HG02970 (cell line): ENCODE data around the gene LAMB3.
A peak's percentile ranks its signal among the peaks of the same experiment; 100 is the strongest.

ENCODE experiments used
- ATAC-seq: cut with Tn5 transposase; IDR thresholded peaks from one replicate; pipeline ENCODE4 v1.9.1; 2021; ENCODE audit warnings: mild to moderate bottlenecking, moderate library complexity, moderate number of reproducible peaks; ENCODE audit not compliant: unreplicated experiment, low FRiP score

LAMB3 gene

DNA sequence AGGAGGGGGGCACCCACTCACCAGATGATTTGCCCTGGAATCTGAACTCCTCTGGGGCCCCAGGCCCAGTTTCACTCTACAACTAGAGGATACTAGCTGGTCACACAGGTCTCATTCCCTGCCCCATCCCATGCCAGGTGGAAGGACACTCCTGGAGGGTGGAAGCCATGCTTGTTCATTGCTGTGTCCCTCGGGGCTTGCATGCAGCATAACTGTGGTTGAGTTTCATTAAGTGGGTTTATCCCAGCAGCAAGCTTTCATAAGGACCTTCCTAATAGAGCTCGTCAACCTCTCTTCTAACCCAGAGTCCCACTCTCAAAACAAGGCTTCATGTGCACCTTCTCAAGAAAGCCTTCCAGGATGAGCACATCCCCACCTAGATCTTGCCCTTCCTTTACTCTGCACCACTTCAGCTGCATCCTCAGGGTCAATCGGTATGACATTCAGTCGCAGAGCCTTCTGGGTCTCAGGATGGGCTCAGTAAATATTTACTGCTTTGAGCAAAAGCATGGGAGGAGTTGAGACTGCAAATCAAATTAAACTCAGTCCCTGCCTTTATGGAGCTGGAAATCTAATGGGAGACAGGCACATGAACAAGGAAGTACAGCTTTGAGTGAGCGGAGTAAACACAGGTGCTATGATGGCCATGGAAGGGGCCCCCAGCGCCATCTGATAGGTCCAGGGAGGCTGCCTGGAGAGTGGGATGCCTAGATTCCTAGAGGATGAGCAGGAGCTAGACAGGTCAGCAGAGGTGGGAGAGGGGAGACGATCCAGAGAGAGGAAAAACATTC lies 32.3 kb downstream of the LAMB3 start:
- no peak for ATAC-seq

DNA sequence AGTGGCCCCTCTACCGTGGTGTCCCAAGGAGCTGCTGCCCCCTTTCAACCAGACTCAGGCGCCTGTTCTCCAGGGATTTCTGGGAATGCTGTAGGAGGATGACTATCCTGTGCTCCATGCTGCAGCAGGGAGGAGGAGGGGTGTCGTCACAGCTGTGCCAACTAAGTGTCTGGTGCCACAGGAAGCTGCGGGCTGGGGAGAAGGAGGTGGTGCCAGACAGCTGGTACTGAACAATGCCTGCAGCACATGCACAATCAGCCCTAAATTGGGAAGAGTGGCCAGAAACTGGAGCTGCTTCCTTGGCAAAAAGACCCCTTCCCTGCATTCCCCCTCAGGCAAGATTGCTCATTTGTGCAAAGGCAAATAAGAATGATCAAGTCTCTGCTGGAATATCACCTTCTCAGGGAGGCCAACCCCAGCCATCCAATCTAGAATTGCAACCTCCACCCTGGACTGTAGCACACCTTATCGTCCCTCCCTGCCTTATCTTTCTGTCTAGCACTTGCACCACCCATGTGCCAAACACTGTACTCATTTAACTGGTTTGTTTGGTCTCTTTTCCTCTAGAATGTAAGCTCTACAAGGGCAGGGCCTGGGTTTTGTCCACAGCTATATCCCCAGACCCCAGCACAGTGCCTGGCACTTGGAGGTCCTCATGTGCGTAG lies 33.3 kb downstream of the LAMB3 start:
- ATAC-seq, result no peak

DNA sequence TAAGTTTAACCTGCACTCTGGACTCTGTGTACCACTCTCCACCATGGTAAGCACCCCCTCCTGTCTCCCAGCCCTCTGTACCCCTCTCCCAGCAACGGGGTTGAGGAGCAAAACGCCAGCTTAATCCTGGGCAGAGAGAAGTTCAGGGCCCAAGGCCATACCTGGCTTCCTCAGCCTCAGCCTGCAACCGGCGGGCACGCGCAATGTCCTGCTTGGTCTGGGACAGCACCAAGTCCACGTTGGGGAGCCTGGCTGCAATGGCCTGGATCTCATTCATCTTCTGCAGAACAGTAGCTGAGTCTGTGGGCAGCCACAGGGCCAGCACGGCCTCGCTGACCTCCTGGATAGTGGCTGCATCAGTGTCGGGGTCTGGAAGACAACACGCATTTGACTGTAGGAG lies 33.9 kb downstream of the LAMB3 start:
- no peak for ATAC-seq

DNA sequence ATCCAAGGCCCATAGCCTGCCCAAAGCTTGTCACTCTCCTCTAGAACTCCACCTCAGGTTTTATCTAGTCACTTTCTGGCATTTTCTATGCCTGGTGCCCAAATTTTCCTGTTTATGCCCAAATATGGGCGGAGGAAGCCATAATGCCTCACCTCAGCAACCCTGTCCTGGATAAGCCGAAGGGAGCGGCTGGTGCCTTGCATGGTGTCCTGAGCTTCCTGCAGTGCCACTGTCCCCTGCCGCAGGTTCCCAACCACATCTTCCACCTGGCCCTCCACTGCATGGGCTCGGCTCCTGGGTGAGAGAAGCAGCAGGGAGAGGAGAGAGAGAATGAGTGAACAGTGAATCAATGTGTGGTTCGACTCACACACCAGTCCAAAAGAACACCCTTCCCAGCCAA lies 34.5 kb downstream of the LAMB3 start:
- ATAC-seq, result no peak

DNA sequence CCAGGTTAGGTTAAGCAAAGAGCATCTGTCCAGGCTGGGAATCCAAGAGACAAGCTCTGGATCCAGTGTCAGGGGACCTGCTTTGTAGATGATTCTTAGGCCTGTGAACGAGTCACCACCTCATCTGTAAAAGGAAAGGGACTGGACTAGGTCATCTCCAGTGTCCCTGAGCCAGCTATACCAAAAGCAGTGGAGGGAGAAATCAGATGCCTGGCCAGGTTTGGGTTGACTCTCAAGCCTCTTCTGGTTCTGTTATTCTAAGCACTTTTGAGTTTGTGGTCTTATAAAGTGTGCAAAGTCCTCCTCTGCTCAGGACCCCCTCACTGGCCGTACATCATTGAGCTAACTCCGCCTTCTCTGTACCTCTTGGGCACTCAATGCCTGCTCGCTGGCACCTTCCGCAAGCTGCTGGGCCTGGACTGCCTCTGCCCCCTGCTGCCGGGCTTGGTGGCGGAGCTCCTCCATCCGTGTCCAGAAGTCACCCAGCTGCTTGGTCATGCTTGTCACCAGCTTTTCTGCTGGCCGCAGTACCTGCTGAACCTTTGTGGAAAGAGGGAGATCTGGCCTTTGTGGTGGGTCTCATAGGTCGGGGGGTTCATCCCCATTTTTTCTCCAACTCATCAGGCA lies 35.1 kb downstream of the LAMB3 start:
- ATAC-seq, result no peak

DNA sequence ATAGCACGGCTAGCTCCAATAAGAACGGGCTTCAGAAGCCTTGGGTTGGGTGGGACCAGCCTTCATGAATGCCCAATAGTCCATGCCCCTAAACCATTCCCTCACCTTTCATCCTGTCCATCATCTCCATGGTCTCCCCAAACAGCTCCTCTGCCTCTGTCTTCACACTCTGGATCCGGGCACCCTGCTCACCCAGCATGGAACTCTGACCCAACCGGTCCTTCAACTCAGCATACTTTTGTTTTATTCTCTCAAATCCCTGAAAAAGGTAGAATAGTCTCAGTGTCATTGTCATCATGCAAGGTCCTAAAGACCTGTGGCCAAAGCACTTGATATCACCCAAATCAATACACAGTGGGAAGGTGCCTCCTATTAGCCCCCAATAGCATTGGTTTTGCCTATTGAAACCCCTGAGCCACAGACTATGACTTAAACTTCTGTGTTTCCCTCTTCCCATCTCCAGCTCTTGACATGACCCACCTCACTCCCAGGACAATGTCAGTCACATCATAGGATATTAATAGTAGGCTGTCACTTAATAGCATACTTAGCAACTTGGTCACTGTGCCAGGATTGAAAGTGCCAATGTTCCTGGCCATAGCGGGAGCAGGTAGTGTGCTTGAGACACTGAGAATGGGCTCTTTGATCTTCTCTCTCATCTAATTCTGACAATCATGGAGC lies 35.7 kb downstream of the LAMB3 start:
- no peak for ATAC-seq

DNA sequence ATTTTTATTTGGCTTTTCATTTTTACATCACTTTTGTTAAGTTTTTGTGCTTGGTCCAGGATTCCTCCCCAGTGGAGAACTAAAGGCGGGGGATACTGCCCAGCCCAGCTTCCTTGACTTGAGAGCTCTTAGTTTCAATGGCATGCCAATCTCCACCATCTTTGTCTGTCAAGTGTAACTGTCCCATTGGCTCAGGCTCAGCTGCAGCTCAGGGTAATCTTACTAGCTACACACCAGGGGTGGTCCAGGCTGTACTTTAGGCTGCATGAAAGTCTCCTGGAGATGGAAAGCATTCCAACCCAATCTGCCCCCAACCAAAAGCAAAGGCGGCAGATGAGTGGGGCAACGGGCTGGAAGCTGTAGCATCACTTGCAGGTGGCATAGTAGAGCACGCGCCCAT lies 37.3 kb downstream of the LAMB3 start:
- ATAC-seq, result no peak

DNA sequence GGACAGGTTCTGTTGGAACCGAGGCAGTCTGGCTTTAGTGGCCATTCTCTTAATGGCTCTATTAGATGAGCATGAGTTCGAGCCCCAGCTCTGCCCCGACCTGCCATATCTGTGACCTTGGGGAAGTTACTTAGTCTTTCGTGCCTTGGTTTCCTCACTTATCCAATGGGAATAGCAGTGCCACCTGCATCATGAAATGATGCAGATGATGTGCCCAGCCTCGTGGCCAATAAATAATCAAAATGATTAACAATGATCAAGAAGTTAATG lies 38.1 kb downstream of the LAMB3 start:
- ATAC-seq, result no peak

DNA sequence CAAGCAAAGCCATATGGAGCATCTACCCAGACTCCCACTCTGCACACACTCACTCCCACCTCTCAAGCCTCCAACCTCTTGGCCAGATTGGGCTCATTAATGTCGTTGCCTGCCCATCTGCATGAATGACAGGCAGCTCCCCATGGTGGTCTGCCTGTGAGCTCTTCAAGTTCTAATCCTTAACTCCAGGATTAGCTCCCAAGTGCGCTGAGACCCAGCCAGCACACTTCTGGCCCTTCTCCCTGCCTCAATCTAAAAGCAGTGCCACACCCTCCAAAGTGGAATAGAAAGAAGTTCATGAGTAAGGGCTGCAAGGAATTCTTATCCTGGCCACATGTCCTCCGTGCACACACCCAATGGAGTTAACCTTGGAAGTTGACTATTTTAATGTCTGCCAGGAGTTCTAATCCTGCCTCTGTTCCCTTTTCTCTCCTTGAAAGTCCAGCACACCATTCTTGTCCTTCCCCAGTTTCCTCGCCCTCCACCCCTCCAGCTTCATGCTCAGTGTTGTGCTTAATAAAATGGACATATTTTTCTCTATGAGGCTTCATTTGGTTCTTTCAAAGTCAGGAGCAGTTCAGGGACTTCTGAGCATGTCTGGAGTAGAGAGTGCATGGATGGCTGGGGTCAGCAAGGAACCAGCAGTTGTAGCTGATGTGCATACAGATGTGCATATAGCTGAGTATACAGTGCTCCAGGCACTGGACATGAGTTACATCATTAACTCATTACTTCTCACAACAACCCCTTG lies 38.6 kb downstream of the LAMB3 start:
- no peak for ATAC-seq

DNA sequence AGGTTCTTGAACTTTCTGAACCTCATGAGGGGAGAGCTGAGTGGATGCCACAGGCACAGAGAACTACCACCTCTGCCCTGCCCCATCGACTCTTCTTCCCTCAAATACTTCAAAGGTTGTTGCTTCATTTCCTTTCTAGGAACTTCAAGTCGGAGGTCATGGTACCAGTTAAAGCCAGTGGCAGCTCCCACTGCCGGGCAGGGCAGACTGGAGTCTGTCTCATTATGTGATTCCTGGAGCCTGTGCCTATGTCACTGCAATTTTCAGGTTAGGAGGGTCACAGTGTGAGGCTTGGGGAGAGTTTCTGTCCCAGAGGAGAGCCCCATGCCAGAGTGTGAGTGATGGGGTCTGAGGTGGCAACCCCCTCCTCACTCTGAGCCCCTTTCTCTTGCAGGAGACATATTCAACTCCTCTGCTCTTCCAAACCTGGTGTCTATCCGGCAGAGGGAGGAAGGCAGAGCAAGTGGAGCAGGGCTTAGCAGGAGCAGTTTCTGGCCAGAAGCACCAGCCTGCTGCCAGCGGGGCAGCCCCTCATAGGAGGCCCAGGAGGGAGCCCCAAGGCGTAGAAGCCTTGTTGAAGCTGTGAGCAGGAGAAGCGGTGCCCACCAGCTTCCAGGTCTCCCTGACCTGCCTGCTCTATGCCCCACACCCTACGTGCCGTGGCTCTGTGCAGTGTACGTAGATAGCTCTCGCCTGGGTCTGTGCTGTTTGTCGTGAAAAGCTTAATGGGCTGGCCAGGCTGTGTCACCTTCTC lies 39.4 kb downstream of the LAMB3 start:
- ATAC-seq, result no peak

DNA sequence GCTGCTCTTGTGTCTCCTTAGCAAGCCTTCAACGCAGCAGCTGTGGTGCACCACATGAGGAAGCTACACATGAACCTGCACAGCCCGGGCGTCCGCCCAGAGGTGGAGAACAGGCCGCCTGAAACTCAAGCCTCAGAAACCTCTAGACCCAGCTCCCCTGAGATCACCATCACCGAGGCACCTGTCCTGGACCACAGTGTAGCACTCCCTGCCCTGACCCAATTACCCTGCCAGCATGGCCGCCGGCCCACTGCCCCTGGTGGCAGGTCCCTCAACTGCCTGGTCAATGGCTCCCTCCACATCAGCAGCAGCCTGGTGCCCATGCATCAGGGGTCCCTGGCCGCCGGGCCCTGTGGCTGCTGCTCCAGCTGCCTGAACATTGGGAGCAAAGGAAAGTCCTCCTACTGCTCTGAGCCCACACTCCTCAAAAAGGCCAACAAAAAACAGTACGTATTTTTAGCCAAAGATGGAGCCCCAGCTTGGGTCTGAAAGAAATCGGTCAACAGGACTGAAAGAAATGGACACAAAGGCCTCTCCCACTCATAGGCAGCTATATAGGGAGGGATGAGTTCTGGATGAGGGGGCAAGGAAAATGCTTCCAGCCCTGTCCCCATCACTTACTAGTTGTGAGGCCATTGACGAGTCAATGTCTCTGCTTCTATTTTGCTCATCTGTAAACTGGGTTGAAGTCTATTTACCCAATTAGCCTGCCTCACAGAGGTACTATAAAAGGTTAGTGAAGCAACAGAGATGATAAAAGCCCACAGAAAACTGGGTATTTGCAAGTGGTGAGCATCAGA lies 40.3 kb downstream of the LAMB3 start:
- no peak for ATAC-seq

DNA sequence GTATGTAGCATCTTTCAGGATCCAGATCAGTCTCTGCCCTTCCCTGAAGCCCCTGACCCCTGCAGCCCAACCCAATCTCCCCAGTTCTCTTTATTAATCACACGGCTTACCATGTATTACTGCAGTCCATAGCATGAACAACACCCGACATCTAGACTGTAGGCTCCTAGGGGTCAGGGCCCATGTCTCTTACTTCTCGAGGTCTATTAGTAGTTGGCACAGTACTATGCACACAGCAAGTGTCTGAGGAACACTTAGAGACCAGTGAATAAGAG lies 41.7 kb downstream of the LAMB3 start:
- no peak for ATAC-seq

DNA sequence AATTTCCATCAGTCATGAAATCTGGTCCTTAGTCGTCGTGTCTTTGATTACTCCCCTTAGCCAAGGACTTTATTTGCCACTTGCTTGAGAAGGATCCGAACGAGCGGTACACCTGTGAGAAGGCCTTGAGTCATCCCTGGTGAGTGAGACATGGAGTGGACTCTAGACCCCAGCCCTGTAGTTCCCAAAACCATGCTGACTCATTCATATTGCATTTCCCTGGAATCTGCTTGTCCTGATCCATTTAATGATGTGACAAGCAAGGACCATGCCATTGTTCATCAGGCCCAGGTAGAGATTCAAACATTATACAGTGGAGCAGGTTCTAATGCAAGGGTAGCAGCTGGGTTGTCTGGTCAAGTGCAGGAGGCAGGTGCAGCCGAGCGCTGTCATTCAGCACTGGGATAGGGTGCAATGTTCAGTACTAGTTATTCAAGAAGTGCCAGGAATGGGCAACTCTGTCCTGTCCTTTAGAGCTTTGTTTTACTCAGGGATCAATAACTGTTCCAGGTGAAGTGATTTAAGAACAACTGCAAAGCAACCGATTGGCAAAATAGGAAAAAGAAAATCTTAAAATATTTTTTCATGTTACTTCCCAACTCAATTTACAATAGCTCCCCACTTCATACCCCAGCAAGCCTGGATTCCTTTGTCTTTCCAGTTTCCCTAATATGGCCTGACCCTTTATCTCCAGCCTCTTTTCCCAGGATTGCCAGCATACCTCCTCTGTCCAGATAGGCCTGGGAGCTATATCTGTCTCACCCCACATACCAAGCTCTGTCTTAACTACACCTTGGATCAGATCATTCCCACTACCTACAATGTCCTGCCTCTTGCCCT lies 42.2 kb downstream of the LAMB3 start:
- ATAC-seq, result no peak

DNA sequence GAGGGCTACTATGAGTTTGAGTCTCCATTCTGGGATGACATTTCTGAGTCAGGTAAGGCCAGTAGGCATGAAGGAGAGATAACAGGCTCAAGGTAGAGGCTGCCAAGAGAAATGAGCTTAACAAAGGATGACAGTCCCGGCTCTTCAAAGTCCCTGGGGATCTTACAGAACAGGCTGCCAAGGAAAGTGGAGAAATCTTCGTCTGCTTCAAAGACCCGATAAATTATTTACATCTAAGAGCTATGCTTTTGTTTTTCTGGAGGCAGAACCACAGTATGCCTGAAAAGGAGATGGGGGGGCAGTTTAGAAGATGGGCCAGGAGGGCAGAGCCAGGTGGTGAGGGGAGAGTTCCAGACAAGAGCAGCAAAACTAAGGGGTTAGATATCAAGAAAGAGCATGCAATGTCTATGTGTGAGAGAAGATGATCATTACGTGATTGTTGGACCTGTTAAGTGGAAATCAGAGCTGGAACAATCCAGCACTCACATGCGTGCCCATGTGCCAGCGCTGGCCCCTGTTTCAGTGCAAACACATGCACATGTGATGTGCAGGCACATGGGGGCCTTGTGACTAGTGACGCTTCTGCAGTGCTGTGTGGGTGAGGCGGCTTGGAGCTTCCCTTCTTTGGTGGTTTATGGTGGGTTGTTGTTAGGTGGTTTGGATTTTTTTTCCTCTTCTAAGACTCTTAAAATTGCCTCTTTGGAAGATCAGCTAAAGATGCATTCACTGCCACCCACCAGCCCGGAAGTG lies 43.0 kb downstream of the LAMB3 start:
- ATAC-seq, result no peak

DNA sequence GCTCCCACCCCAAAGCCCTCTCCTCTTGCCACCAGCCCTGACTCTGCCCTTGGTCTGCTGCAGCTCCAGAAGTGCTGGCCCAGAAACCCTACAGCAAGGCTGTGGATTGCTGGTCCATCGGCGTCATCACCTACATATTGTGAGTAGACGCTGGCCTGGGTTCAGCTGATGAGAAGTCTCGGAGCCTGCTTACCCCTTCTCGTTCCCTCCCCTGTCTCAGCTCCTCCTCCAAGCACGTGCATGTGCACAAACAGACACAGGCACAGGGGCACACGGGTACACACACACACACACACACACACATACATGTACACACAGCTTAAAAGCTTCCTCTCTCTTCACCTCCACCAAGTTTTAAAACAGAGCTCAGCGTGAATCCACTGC lies 44.4 kb downstream of the LAMB3 start:
- ATAC-seq, result no peak

DNA sequence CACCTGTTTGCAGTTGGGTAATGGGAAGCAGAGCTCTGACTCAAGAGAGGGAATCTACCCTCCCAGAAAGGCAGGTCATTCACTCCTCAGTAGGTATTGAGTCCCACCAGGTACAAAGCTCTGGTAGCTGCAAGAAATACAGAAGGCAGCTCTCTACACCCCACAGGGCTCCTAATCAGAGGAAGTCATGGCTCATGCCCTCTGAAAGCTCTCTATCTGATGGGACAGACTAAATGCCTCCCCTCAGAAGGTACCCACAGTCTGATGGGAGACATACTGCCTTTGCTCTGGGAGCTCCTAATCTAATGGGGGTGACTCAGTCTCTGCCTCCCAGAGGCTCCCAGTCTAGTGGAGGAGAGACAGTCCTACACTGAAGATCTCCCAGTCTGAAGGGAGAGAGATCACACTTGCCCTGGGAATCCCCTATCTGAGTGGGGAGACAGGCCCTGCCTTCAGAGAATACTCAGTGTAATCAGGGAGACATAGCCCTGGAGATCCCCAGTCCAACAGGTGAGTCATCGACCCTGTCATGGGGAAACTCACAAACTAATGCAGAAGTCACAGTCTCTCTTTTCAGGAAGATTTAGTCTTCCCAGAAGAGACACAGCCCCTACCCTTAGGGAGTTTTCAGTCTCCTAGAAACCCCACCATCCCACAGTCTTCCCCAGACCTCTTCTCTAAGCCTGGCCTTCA lies 45.0 kb downstream of the LAMB3 start:
- peak; percentile 52 for ATAC-seq

DNA sequence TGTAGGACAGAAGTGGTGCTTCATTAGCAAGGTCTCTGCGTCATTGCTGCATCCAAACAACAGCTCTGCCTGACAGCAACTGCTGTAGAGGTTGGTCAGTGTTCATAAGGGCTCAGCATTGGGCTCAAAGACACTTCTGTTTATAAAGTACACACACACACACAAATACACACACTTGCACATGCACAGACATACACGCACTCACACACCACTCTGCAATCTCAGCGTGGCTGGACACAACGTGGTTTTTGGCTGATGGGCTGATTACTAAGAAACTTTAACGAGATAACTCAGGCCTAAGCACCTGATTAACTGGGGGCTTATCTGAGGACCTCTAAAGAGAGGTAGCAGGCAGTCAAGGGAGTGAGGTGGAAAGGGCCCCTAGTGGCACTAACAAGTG lies 48.3 kb downstream of the LAMB3 start:
- no peak for ATAC-seq
